Natural killer cell treated with Interleukin-12 subunit alpha and Interleukin-12 subunit beta and Interleukin-15 and Interleukin-18, amount 100 ng/mL, for 72 hours (primary cell): ENCODE measurements around the gene HSPB2. TPM values are rescaled to one million over a fixed set of nuclear protein-coding genes. Genes with fewer than 3 reads are reported as not detected.
"Not testable (repeated sequence)": the region's sequence is repeated elsewhere in the genome, so short reads cannot be mapped to it uniquely, and the experiment has no call there.

Experiments used
- ATAC-seq, 2 donors: fragments of 150-1000 bp; cut with Tn5 transposase in 1 of 2; sonication (Bioruptor Pico), chemical (Tn5 transposase) in 1 of 2; 2 replicates each; pipeline ENCODE4 v1.10.0; 2021
- DNase-seq: peaks from one replicate; pipeline ENCODE4 v3.0.0; 2022; ENCODE audit warnings: low spot score
- H3K27ac Mint-ChIP-seq, 2 donors: 1 replicate in 1 of 2; 2 replicates in 1 of 2; pipeline ENCODE4 v1.8.0; 2022; ENCODE audit warnings: mixed read lengths in 2 of 2, mild to moderate bottlenecking in 1 of 2, moderate library complexity in 1 of 2
- H3K27me3 Mint-ChIP-seq, 2 donors: 1 replicate in 1 of 2; 2 replicates in 1 of 2; pipeline ENCODE4 v1.8.0; 2022; ENCODE audit warnings: mixed read lengths in 2 of 2
- H3K36me3 Mint-ChIP-seq: one replicate; pipeline ENCODE4 v1.8.0; 2022; ENCODE audit warnings: mixed read lengths
- H3K4me1 Mint-ChIP-seq, 2 donors: 1 replicate in 1 of 2; 2 replicates in 1 of 2; pipeline ENCODE4 v1.8.0; 2022; ENCODE audit warnings: low read depth in 2 of 2, mixed read lengths in 2 of 2, mild to moderate bottlenecking in 1 of 2
- H3K4me3 Mint-ChIP-seq: one replicate; pipeline ENCODE4 v1.8.0; 2022; ENCODE audit warnings: mixed read lengths
- H3K9me3 Mint-ChIP-seq: 2 replicates; pipeline ENCODE4 v1.8.0; 2022; ENCODE audit warnings: mixed read lengths
- total RNA-seq, 2 donors: library from RNA; stranded (reverse); gene quantifications; one replicate each; pipeline ENCODE4 v1.2.3, GENCODE V29; 2022

The HSPB2 gene
- total RNA-seq: not detected

DNA sequence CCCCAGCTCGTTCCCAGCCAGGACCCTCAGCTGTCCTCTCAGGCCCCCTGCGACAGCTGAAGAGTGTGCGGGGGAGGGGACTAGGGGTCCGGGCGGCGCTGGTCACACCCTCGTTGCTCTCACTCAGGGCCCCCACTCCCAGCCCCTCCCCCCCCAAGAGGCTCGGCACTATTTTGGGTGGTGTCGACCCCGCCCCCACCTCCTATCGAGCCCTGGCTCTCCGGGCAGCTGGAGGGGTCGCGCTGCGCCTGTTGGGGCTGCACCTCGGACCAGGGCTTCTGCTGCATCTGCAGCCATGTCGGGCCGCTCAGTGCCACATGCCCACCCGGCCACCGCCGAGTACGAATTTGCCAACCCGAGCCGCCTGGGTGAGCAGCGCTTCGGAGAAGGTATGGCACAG, at the start of gene HSPB2:
Gene HSPB2 (plus strand): TSS at position 200 of the 400 bp plus-strand sequence. CDS start 96 bp downstream, at position 296.
- H3K4me3 Mint-ChIP-seq: no peak within 1 kb of the TSS
- ATAC-seq (no peak), DNase-seq (no peak)
- no peaks in the 10 kb centered on the region for H3K4me1 Mint-ChIP-seq
- H3K36me3 Mint-ChIP-seq: no peaks in the 10 kb centered on the region
- H3K9me3 Mint-ChIP-seq: no peaks in the 10 kb centered on the region
- H3K27me3 Mint-ChIP-seq: peaks cover 38 to 40% of the 10 kb centered on the region in 2 donors
- H3K27ac Mint-ChIP-seq: no peak within 1 kb of the TSS

DNA sequence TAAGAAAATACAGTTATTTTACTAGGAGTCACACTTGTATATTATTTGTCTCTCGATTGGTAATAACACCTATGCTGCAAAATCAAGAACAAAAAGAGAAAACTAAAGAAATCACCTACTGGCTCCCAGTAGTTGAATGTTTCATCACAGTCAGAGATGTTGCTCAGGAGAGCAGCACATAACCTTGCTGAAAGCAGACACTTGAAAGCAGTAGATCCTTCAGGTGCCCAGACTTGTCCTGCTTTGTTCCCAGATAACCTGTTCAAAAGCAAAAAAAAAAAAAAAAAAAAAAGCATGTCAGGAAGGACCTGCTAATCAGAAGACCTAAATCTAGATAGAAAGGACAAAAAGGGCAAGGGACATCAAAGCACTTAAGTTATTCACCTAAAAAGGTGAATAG, 42.4 kb upstream of the HSPB2 start:
- Mint-ChIP-seq H3K36me3 (peaks cover 11% of the 10 kb centered on the region), H3K27me3 (no peaks in the 10 kb centered on the region), H3K9me3 (no peaks in the 10 kb centered on the region), H3K27ac (peak overlapping the region; percentile 87 to 96), H3K4me3 (no peak overlapping the region), H3K4me1 (peaks cover 25% of the 10 kb centered on the region in 2 donors)
- no peak for DNase-seq
- no peak for ATAC-seq

DNA sequence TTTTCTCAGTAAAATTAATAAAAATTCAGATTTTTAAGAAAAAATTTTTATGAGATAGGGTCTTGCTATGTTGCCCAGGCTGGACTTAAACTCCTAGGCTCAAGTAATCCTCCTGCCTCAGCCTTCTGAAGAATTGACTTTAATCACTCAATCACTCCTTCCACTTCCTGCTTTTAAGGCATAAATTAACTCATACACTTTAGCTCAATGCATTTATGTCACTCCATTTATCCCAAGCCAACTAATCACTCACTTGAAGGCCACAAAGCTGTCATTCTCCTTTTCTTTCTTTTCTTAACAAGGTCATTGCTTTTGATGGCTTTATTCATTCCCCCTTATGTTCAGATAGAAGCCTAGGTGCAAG, 42.0 kb upstream of the HSPB2 start:
- H3K27me3 Mint-ChIP-seq: no peaks in the 10 kb centered on the region
- no peak for ATAC-seq
- DNase-seq: no peak
- H3K4me1 Mint-ChIP-seq: peaks cover 25% of the 10 kb centered on the region in 2 donors
- H3K4me3 Mint-ChIP-seq: peak overlapping the region; percentile 97
- H3K27ac Mint-ChIP-seq: peak overlapping the region; percentile 87 to 96
- H3K9me3 Mint-ChIP-seq: no peaks in the 10 kb centered on the region
- H3K36me3 Mint-ChIP-seq: peaks cover 11% of the 10 kb centered on the region

GRCh38 chr11:111870886-111871692, 41.4 kb upstream of the HSPB2 start, which contains the start of gene ALG9:
Gene ALG9, minus strand, starts transcription at chr11:111871581. Its CDS starts 99 bp downstream, at chr11:111871482.
- peak within 1 kb of the TSS; percentile 87 to 96 for H3K27ac Mint-ChIP-seq
- peak within 1 kb of the TSS; percentile 97 for H3K4me3 Mint-ChIP-seq
- H3K36me3 Mint-ChIP-seq: peaks cover 11% of the 10 kb centered on the region
- peaks cover 25% of the 10 kb centered on the region in 2 donors for H3K4me1 Mint-ChIP-seq
- peak; percentile 97 for ATAC-seq
- H3K27me3 Mint-ChIP-seq: no peaks in the 10 kb centered on the region
- H3K9me3 Mint-ChIP-seq: no peaks in the 10 kb centered on the region
- peak; percentile 86 for DNase-seq

DNA sequence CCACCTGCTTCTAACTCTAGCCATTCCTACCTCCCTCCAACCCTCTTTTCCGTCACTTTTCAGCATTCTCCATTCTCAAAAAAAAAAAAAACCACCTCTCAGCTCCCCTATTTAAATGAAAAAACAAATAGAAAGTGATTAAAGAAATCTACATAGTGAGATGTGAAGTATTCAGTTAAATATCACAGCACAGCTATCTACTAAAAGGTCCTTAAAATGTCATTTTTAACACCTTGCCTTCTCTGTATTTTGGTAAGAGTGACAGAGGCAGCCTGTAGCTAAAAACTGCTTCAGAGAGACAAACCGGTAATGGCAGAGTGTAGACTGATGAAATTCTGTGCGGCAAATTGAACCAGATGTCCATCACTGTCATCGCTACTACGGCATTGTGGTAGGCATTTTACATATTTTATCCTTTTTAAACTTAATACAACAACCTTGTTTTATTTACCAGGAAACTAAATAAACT, 40.8 kb upstream of the HSPB2 start:
- peak overlapping the region; percentile 87 to 96 for H3K27ac Mint-ChIP-seq
- no peaks in the 10 kb centered on the region for H3K9me3 Mint-ChIP-seq
- no peaks in the 10 kb centered on the region for H3K27me3 Mint-ChIP-seq
- ATAC-seq (no peak), DNase-seq (no peak)
- H3K36me3 Mint-ChIP-seq: peaks cover 5% of the 10 kb centered on the region
- peaks cover 25% of the 10 kb centered on the region in 2 donors for H3K4me1 Mint-ChIP-seq
- H3K4me3 Mint-ChIP-seq: peak overlapping the region; percentile 97

DNA sequence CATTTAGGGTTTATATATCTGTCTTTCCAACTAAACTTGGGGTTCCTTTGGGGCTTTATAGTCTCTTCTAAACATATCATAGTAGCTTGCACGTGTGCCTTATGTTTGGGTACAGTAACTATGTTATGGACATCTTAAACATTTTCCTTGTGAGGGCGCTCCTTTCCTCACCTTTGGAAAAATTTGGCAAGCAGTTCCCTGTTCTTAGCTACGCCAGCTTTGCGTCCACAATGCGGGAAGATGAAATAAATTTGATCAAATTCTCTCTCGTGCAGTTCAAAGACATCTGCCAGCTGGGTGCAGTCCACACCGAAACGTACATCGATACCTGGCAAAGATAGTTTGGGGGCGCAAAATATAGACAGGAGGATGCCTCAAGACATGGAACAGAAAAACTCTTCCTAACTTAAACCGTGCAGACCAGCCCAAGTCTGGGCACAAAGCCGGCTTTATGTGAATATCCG, 34.1 kb upstream of the HSPB2 start:
- DNase-seq: no peak
- H3K4me1 Mint-ChIP-seq: peaks cover 15% of the 10 kb centered on the region in 2 donors

GRCh38 chr11:111878849-111879636, 33.5 kb upstream of the HSPB2 start, which contains the start of the genes CFAP68 and FDXACB1:
Gene CFAP68, plus strand, starts transcription at chr11:111879541. Its CDS starts 20 bp downstream, at chr11:111879561.
Gene FDXACB1, minus strand, starts transcription at chr11:111879165. Its CDS starts 33 bp downstream, at chr11:111879132.
- peak within 1 kb of the TSS; percentile 95 to 96 for H3K27ac Mint-ChIP-seq
- peaks cover 13 to 15% of the 10 kb centered on the region in 2 donors for H3K4me1 Mint-ChIP-seq
- DNase-seq (peak; percentile 96), ATAC-seq (peak; percentile 95 to 96)
- H3K36me3 Mint-ChIP-seq: peaks cover 5% of the 10 kb centered on the region
- H3K27me3 Mint-ChIP-seq: no peaks in the 10 kb centered on the region
- H3K9me3 Mint-ChIP-seq: peaks cover 3% of the 10 kb centered on the region
- peak within 1 kb of the TSS; percentile 96 for H3K4me3 Mint-ChIP-seq

More for the DNA sequence above, 34.1 kb upstream of the HSPB2 start:
- Mint-ChIP-seq H3K36me3 (peaks cover 5% of the 10 kb centered on the region), H3K27ac (peak overlapping the region; percentile 95 to 96), H3K27me3 (no peaks in the 10 kb centered on the region), H3K9me3 (peaks cover 3% of the 10 kb centered on the region), H3K4me3 (peak overlapping the region; percentile 96)
- no peak for ATAC-seq

DNA sequence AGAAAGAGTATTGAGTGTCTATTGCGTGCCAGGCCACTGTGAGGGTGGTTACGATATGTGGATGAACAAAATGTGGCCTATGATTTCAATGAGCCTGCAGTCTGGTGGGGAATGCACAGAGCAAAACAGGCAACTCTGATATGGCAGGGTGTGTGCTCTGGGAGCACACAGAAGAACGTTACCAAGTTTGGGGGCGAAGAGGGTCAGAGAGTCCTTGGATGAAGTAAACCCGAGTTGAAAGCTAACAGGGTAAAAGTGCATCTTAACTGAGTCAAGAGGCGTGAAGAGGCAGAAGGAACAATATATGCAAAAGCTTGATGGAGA, 32.9 kb upstream of the HSPB2 start:
- Mint-ChIP-seq H3K9me3 (peaks cover 3% of the 10 kb centered on the region), H3K4me1 (peaks cover 13 to 15% of the 10 kb centered on the region in 2 donors), H3K36me3 (peaks cover 5% of the 10 kb centered on the region), H3K27ac (peak overlapping the region; percentile 95 to 96), H3K27me3 (no peaks in the 10 kb centered on the region), H3K4me3 (peak overlapping the region; percentile 96)
- ATAC-seq (no peak), DNase-seq (no peak)

DNA sequence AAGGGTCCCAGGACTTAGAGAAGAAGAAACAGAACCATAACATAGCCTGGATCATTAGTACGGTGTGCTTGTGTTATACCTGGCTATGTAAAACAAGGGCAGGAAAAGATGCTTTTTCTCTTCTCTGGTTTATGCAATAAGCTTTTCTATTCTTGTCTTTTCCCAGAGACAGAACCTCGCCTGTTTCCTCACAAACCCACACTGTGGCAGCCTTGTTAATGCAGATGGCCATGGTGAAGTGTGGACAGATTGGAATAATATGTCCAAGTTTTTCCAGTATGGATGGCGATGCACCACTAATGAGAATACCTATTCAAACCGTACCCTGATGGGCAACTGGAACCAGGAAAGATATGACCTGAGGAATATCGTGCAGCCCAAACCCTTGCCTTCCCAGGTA, 30.3 kb upstream of the HSPB2 start:
- H3K4me1 Mint-ChIP-seq: peaks cover 13 to 15% of the 10 kb centered on the region in 2 donors
- H3K27ac Mint-ChIP-seq: no peak overlapping the region
- H3K4me3 Mint-ChIP-seq: no peak overlapping the region
- peaks cover 5% of the 10 kb centered on the region for H3K36me3 Mint-ChIP-seq
- no peaks in the 10 kb centered on the region for H3K27me3 Mint-ChIP-seq
- H3K9me3 Mint-ChIP-seq: peaks cover 3% of the 10 kb centered on the region
- ATAC-seq (no peak), DNase-seq (no peak)

- H3K9me3 Mint-ChIP-seq, ATAC-seq, H3K4me3 Mint-ChIP-seq, DNase-seq, H3K27ac Mint-ChIP-seq, H3K36me3 Mint-ChIP-seq, H3K27me3 Mint-ChIP-seq, H3K4me1 Mint-ChIP-seq: not testable (repeated sequence)
Observed at GRCh38 chr11:111885053-111885452, 27.5 kb upstream of the HSPB2 start.

GRCh38 chr11:111886032-111886431, 26.5 kb upstream of the HSPB2 start:
- Mint-ChIP-seq H3K9me3 (no peaks in the 10 kb centered on the region), H3K27ac (no peak overlapping the region), H3K36me3 (no peaks in the 10 kb centered on the region), H3K4me1 (no peaks in the 10 kb centered on the region), H3K4me3 (no peak overlapping the region), H3K27me3 (peaks cover 0 to 6% of the 10 kb centered on the region in 2 donors)
- ATAC-seq (no peak), DNase-seq (no peak)

GRCh38 chr11:111886844-111887243, 25.7 kb upstream of the HSPB2 start:
- ATAC-seq (no peak), DNase-seq (no peak)
- Mint-ChIP-seq H3K4me1 (no peaks in the 10 kb centered on the region), H3K9me3 (no peaks in the 10 kb centered on the region), H3K27ac (no peak overlapping the region), H3K36me3 (no peaks in the 10 kb centered on the region), H3K4me3 (no peak overlapping the region), H3K27me3 (peaks cover 0 to 6% of the 10 kb centered on the region in 2 donors)

GRCh38 chr11:111905411-111905810, 7.1 kb upstream of the HSPB2 start:
- no peaks in the 10 kb centered on the region for H3K9me3 Mint-ChIP-seq
- H3K4me1 Mint-ChIP-seq: no peaks in the 10 kb centered on the region
- H3K27ac Mint-ChIP-seq: no peak overlapping the region
- H3K4me3 Mint-ChIP-seq: no peak overlapping the region
- DNase-seq (no peak), ATAC-seq (no peak)
- no peaks in the 10 kb centered on the region for H3K36me3 Mint-ChIP-seq
- peaks cover 21 to 35% of the 10 kb centered on the region in 2 donors for H3K27me3 Mint-ChIP-seq
